Upper lobe of right lung (tissue), 1 donor: ENCODE results near the gene GRSF1. TPM values are rescaled to one million over a fixed set of nuclear protein-coding genes. Genes with fewer than 3 reads are reported as not detected.

Source experiments
- ATAC-seq: fragments of 200-7000 bp; cut with Tn5 transposase; one replicate; pipeline ENCODE4 v1.9.1; 2020; ENCODE audit warnings: mild to moderate bottlenecking, moderate library complexity
- DNase-seq: peaks from one replicate; pipeline ENCODE4 v3.0.0-alpha.2; 2020
- H3K27ac ChIP-seq: fragments of 200-600 bp; one replicate; pipeline ENCODE4 v1.8.0; 2022
- H3K27me3 ChIP-seq: fragments of 200-600 bp; one replicate; pipeline ENCODE4 v1.8.0; 2022; ENCODE audit warnings: mild to moderate bottlenecking
- H3K36me3 ChIP-seq: fragments of 200-600 bp; one replicate; pipeline ENCODE4 v1.8.0; 2022
- H3K4me1 ChIP-seq: fragments of 200-600 bp; one replicate; pipeline ENCODE4 v1.8.0; 2022
- H3K4me3 ChIP-seq: fragments of 200-600 bp; one replicate; pipeline ENCODE4 v1.8.0; 2022; ENCODE audit warnings: mild to moderate bottlenecking
- H3K9me3 ChIP-seq: fragments of 200-600 bp; one replicate; pipeline ENCODE4 v1.8.0; 2022
- intact Hi-C: fragments of 100-400 bp; cut with DNase I; formaldehyde crosslinking; loops from one replicate; pipeline ENCODE4 v1.11.0; 2022
- long read RNA-seq: library from polyadenylated mRNA; unstranded; transcript quantifications from one replicate; pipeline ENCODE4 v2.0.0, GENCODE V29; 2021
- total RNA-seq: library from RNA; stranded (reverse); fragmentation: NEBNext Ultra II Directional; extraction: Animal tissue kit (Norgen Biotek cat#: 25700); gene quantifications from one replicate; pipeline ENCODE4 v1.2.1, GENCODE V29; 2021
- TF ChIP-seq, protein P1 (sequence below): fragments of 200-600 bp; IDR thresholded peaks from one replicate; pipeline ENCODE4 v1.8.0; 2022; ENCODE audit warnings: antibody characterized with exemption
- donor health status: DM: no; HTN: yes; CAD: no; lungs with severe emphysema.

GRSF1 gene, protein sequence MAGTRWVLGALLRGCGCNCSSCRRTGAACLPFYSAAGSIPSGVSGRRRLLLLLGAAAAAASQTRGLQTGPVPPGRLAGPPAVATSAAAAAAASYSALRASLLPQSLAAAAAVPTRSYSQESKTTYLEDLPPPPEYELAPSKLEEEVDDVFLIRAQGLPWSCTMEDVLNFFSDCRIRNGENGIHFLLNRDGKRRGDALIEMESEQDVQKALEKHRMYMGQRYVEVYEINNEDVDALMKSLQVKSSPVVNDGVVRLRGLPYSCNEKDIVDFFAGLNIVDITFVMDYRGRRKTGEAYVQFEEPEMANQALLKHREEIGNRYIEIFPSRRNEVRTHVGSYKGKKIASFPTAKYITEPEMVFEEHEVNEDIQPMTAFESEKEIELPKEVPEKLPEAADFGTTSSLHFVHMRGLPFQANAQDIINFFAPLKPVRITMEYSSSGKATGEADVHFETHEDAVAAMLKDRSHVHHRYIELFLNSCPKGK
- total RNA-seq: 55.1 TPM
- long read RNA-seq, full-length matches to known transcripts: 149 of 169 reads
- long read RNA-seq, partial matches to known transcripts: 4 of 169 reads
- long read RNA-seq, other reads (novel, unspliced or antisense): 16 of 169 reads

DNA sequence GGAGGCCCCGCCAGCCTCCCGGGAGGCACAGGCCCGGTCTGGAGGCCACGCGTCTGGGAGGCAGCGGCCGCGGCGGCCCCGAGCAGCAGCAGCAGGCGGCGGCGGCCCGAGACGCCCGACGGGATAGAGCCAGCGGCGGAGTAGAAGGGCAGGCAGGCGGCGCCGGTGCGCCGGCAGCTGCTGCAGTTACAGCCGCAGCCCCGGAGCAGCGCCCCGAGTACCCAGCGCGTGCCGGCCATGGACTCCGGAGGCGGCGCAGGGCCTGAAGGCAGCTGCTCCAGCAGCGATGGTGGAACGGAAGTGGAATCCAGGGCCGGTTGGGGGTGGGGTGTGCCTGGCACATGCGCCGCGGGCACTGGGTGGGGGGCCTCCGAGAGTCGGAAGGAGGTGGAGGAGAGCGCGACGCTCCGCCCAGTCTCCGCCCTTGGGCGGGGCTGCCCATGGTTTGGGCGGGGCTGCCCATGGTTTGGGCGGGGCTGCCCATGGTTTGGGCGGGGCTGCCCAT, at the start of gene GRSF1:
Gene GRSF1, minus strand, starts transcription at position 302 of the 505 bp plus-strand sequence. Its CDS starts 63 bp downstream, at position 239.
- H3K4me1 ChIP-seq: peaks cover 21% of the 10 kb centered on the region
- peak within 1 kb of the TSS; percentile 83 for H3K4me3 ChIP-seq
- intact Hi-C loops: no loop called here

DNA sequence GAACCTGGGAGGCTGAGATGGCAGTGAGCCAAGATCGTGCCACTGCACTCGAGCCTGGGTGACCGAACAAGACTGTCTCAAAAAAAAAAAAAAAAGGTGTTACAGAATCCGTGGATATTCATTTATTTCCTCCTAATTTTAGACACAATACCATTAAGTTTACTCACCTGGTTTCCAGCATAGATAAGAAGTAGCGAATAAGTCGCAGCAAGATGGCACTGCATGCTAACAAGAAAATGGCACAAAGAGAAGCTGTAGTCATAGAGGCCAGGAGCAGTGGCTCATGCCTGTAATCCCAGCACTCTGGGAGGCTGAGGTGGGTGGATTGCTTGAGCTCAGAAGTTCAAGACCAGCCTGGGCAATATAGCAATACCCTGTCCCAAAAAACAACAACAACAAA, 45.5 kb upstream of the GRSF1 start:
- no peak for DNase-seq
- intact Hi-C loops: no loop called here

More for the DNA sequence above, at the start of gene GRSF1:
- Histone ChIP-seq H3K36me3 (peaks cover 12% of the 10 kb centered on the region), H3K27ac (peak within 1 kb of the TSS; percentile 92), H3K9me3 (no peaks in the 10 kb centered on the region), H3K27me3 (no peaks in the 10 kb centered on the region)
- ATAC-seq (peak; percentile 97), DNase-seq (peak; percentile 98)
- TF ChIP-seq, protein P1, sequence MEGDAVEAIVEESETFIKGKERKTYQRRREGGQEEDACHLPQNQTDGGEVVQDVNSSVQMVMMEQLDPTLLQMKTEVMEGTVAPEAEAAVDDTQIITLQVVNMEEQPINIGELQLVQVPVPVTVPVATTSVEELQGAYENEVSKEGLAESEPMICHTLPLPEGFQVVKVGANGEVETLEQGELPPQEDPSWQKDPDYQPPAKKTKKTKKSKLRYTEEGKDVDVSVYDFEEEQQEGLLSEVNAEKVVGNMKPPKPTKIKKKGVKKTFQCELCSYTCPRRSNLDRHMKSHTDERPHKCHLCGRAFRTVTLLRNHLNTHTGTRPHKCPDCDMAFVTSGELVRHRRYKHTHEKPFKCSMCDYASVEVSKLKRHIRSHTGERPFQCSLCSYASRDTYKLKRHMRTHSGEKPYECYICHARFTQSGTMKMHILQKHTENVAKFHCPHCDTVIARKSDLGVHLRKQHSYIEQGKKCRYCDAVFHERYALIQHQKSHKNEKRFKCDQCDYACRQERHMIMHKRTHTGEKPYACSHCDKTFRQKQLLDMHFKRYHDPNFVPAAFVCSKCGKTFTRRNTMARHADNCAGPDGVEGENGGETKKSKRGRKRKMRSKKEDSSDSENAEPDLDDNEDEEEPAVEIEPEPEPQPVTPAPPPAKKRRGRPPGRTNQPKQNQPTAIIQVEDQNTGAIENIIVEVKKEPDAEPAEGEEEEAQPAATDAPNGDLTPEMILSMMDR: no peak

DNA sequence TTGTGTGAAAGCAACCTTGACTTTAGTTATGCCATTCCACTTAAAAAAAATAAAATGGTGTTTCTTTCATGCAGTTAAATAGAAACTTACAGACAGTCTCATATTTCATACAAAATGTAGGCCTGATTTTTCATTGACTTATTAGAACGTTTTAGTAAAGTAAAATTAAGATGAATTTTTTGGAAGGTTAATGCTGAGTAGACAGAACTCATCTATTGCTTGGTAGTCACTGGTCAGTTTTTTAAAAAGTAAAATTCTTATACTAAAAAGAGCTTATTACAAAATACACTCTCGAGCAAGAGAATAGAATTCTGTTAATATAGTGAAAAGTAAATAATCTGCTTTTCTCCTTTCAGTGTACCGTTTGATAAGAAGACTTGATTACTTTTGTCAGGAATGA, 41.0 kb upstream of the GRSF1 start:
- ATAC-seq: no peak
- no peaks in the 10 kb centered on the region for H3K9me3 ChIP-seq
- no peak for DNase-seq
- H3K27me3 ChIP-seq: no peaks in the 10 kb centered on the region
- intact Hi-C loops: no loop called here
- no peaks in the 10 kb centered on the region for H3K4me1 ChIP-seq
- no peaks in the 10 kb centered on the region for H3K36me3 ChIP-seq
- no peak overlapping the region for H3K4me3 ChIP-seq
- H3K27ac ChIP-seq: no peak overlapping the region
- TF ChIP-seq, protein P1: no peak

More for the DNA sequence above, 45.5 kb upstream of the GRSF1 start:
- H3K4me3 ChIP-seq: no peak overlapping the region
- H3K4me1 ChIP-seq: no peaks in the 10 kb centered on the region
- no peak overlapping the region for H3K27ac ChIP-seq
- H3K36me3 ChIP-seq: no peaks in the 10 kb centered on the region
- TF ChIP-seq, protein P1: peak; percentile 36
- peak; percentile 82 for ATAC-seq
- no peaks in the 10 kb centered on the region for H3K27me3 ChIP-seq
- no peaks in the 10 kb centered on the region for H3K9me3 ChIP-seq

DNA sequence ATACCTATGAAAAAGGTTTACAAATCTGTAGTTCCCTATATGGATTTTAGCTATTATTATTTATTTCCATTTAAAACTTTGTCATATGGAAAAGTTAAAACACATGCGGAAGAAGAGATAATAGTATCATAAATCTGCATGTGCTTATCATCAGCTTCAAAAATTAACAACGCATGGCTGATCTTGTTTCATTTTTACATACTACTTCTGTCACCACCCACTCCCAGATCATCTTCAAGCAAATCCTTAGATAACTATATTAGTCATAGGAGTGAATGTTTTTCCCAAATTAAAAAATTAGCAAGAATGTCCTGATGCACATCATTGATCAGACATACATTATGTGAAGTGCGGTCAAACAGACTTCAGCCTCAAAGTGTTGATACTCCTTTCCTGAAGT, 37.9 kb upstream of the GRSF1 start:
- intact Hi-C loops: no loop called here
- Histone ChIP-seq H3K27ac (no peak overlapping the region), H3K4me3 (no peak overlapping the region), H3K4me1 (no peaks in the 10 kb centered on the region), H3K27me3 (no peaks in the 10 kb centered on the region), H3K9me3 (no peaks in the 10 kb centered on the region), H3K36me3 (no peaks in the 10 kb centered on the region)
- TF ChIP-seq, protein P1: no peak
- no peak for ATAC-seq
- no peak for DNase-seq

DNA sequence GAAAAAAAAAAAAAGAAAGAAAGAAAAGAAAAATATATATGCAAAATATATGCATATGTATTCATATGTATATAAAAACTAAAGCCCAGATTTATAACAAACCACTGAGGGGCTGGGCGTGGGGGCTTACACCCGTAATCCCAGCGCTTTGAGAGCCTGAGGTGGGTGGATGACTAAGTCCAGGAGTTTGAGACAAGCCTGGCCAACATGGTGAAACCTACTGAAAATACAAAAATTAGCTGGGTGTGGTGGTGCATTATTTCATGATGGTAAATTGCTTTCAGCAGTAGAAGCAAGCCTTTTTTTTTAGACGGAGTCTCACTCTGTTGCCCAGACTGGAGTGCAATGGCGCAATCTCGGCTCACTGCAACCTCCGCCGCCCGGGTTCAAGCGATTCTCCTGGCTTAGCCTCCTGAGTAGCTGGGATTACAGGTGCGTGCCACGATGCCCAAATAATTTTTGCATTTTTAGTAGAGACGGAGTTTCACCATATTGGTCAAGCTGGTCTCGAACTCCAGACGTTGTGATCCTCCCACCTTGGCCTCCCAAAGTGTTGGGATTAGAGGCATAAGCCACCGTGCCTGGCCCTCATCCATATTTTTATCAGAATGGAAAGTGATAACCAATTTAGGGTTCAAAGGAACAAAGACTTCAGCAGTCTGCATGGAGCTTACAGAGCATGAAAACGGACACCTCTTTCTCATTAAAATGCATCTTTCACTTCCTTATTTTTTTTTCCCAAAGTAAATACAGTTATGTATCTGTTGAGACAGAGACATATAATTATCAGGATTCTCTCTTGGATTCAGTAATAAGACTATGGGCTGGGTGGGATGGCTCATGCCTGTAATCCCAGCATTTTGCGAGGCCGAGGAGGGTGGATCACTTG, 34.8 kb upstream of the GRSF1 start:
- H3K27me3 ChIP-seq: no peaks in the 10 kb centered on the region
- TF ChIP-seq, protein P1: no peak
- DNase-seq (no peak), ATAC-seq (no peak)
- no peaks in the 10 kb centered on the region for H3K9me3 ChIP-seq
- no peak overlapping the region for H3K4me3 ChIP-seq
- H3K36me3 ChIP-seq: no peaks in the 10 kb centered on the region
- intact Hi-C loops: no loop called here
- H3K27ac ChIP-seq: no peak overlapping the region
- no peaks in the 10 kb centered on the region for H3K4me1 ChIP-seq
